Measurements from ENCODE around the gene ZNF30. TPM values are rescaled to one million over a fixed set of nuclear protein-coding genes. Genes with fewer than 3 reads are reported as not detected.
A peak's percentile ranks its signal among the peaks of the same experiment; 100 is the strongest.

ZNF30 gene
- total RNA-seq (ENCODE audit: unreplicated experiment): 7.4 TPM
- long read RNA-seq, partial matches to known transcripts: 1 of 7 reads
- long read RNA-seq, other reads (novel, unspliced or antisense): 3 of 7 reads

GRCh38 chr19:34926685-34927375 lies at the start of gene ZNF30:
Gene ZNF30, plus strand, starts transcription at chr19:34926903. Its CDS starts 3,045 bp downstream, at chr19:34929948.
- no peak for TF ChIP-seq CTCF (IDR thresholded peaks at IDR 0.05; ENCODE audit: partially characterized antibody, unreplicated experiment)
- Mint-ChIP-seq H3K27me3 (ENCODE audit: unreplicated experiment) (no peaks in the 10 kb centered on the region), H3K4me3 (ENCODE audit: unreplicated experiment) (peak within 1 kb of the TSS; percentile 95), H3K27ac (ENCODE audit: unreplicated experiment) (peak within 1 kb of the TSS; percentile 93), H3K9me3 (ENCODE audit: unreplicated experiment) (peaks cover 2% of the 10 kb centered on the region), H3K36me3 (ENCODE audit: unreplicated experiment) (no peaks in the 10 kb centered on the region), H3K4me1 (ENCODE audit: low read depth, unreplicated experiment) (no peaks in the 10 kb centered on the region)
- DNase-seq: peak; percentile 95

- Mint-ChIP-seq H3K36me3 (ENCODE audit: unreplicated experiment) (no peaks in the 10 kb centered on the region), H3K9me3 (ENCODE audit: unreplicated experiment) (peaks cover 3% of the 10 kb centered on the region)
- no peak for DNase-seq
Measured at GRCh38 chr19:34879563-34879962, 47.1 kb upstream of the ZNF30 start.

GRCh38 chr19:34880034-34880433 lies 46.7 kb upstream of the ZNF30 start:
- no peak for DNase-seq
- Mint-ChIP-seq H3K4me1 (ENCODE audit: low read depth, unreplicated experiment) (no peaks in the 10 kb centered on the region), H3K36me3 (ENCODE audit: unreplicated experiment) (no peaks in the 10 kb centered on the region), H3K4me3 (ENCODE audit: unreplicated experiment) (no peak overlapping the region), H3K27me3 (ENCODE audit: unreplicated experiment) (no peaks in the 10 kb centered on the region), H3K27ac (ENCODE audit: unreplicated experiment) (no peak overlapping the region), H3K9me3 (ENCODE audit: unreplicated experiment) (peaks cover 5% of the 10 kb centered on the region)
- TF ChIP-seq CTCF (IDR thresholded peaks at IDR 0.05; ENCODE audit: partially characterized antibody, unreplicated experiment): no peak

More at GRCh38 chr19:34879563-34879962, 47.1 kb upstream of the ZNF30 start:
- no peaks in the 10 kb centered on the region for H3K4me1 Mint-ChIP-seq (ENCODE audit: low read depth, unreplicated experiment)
- peaks cover 1% of the 10 kb centered on the region for H3K27me3 Mint-ChIP-seq (ENCODE audit: unreplicated experiment)
- no peak overlapping the region for H3K27ac Mint-ChIP-seq (ENCODE audit: unreplicated experiment)
- no peak for TF ChIP-seq CTCF (IDR thresholded peaks at IDR 0.05; ENCODE audit: partially characterized antibody, unreplicated experiment)
- H3K4me3 Mint-ChIP-seq (ENCODE audit: unreplicated experiment): no peak overlapping the region

GRCh38 chr19:34881982-34882381 lies 44.7 kb upstream of the ZNF30 start:
- no peak for TF ChIP-seq CTCF (IDR thresholded peaks at IDR 0.05; ENCODE audit: partially characterized antibody, unreplicated experiment)
- Mint-ChIP-seq H3K4me3 (ENCODE audit: unreplicated experiment) (no peak overlapping the region), H3K27me3 (ENCODE audit: unreplicated experiment) (no peaks in the 10 kb centered on the region), H3K36me3 (ENCODE audit: unreplicated experiment) (peaks cover 5% of the 10 kb centered on the region), H3K9me3 (ENCODE audit: unreplicated experiment) (peaks cover 4% of the 10 kb centered on the region), H3K27ac (ENCODE audit: unreplicated experiment) (no peak overlapping the region), H3K4me1 (ENCODE audit: low read depth, unreplicated experiment) (no peaks in the 10 kb centered on the region)
- no peak for DNase-seq

- no peak for DNase-seq
- Mint-ChIP-seq H3K4me3 (ENCODE audit: unreplicated experiment) (no peak overlapping the region), H3K27ac (ENCODE audit: unreplicated experiment) (no peak overlapping the region), H3K9me3 (ENCODE audit: unreplicated experiment) (peaks cover 7% of the 10 kb centered on the region), H3K27me3 (ENCODE audit: unreplicated experiment) (peaks cover 7% of the 10 kb centered on the region), H3K4me1 (ENCODE audit: low read depth, unreplicated experiment) (no peaks in the 10 kb centered on the region), H3K36me3 (ENCODE audit: unreplicated experiment) (peaks cover 5% of the 10 kb centered on the region)
- TF ChIP-seq CTCF (IDR thresholded peaks at IDR 0.05; ENCODE audit: partially characterized antibody, unreplicated experiment): no peak
Measured at GRCh38 chr19:34888091-34888490, 38.6 kb upstream of the ZNF30 start.
